GM12864 (cell line): ENCODE measurements around the gene PPP1R7.

Experiments used
- DNase-seq: peaks from one replicate; pipeline ENCODE4 v3.0.0-alpha.2; 2011; ENCODE audit warnings: low read depth
- H3K4me3 ChIP-seq: 2 replicates; pipeline ENCODE4 v1.5.1; 2011; ENCODE audit warnings: mild to moderate bottlenecking, low read depth, low read length, control low read depth
- TF ChIP-seq, protein P1 (sequence below): IDR thresholded peaks from 2 replicates; pipeline ENCODE4 v1.5.1; 2011; ENCODE audit warnings: low read depth, mild to moderate bottlenecking, moderate library complexity, low read length, control low read depth, inconsistent platforms; ENCODE audit errors: missing control alignments

Gene PPP1R7

DNA sequence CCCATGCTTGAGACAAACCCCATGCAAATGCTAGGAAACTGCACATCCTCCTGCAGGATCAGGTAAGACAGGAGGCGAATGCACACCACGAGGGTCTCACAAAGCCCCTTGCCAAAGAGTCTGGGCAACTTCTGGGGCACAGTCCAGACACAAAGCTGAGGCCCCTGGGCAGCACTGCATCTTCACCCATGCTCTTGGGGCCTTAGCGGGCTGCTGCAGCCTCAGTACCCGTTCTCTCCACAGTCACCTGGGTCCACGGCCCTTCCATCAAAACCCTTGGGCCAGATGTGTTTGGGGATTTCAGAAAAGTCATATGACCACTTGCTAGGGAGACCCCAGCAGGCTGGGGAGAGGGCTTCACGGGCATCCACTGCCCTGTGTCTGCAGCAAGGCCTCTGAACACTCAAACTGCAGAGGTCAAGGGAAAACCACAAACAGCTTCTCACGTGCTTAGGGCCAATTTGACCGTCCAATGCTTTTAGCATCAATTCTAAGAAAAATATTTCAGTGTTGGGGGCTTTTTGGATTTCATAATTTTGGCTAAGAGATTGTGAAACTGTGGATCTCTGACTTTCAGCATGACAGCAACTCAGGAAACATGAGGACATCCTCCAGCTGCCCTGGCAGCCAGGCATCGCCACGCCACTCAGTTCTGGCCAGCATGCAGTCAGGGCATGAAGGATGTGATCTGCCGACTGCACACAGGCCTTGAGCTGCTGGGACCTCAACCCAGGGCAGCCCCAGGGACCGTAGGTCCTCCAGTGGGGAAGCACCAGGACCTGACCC, 21.0 kb upstream of the PPP1R7 start:
- H3K4me3 ChIP-seq = no peak overlapping the region
- TF ChIP-seq, protein P1, sequence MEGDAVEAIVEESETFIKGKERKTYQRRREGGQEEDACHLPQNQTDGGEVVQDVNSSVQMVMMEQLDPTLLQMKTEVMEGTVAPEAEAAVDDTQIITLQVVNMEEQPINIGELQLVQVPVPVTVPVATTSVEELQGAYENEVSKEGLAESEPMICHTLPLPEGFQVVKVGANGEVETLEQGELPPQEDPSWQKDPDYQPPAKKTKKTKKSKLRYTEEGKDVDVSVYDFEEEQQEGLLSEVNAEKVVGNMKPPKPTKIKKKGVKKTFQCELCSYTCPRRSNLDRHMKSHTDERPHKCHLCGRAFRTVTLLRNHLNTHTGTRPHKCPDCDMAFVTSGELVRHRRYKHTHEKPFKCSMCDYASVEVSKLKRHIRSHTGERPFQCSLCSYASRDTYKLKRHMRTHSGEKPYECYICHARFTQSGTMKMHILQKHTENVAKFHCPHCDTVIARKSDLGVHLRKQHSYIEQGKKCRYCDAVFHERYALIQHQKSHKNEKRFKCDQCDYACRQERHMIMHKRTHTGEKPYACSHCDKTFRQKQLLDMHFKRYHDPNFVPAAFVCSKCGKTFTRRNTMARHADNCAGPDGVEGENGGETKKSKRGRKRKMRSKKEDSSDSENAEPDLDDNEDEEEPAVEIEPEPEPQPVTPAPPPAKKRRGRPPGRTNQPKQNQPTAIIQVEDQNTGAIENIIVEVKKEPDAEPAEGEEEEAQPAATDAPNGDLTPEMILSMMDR = no peak
- DNase-seq = no peak

- DNase-seq = no peak
- H3K4me3 ChIP-seq = no peak overlapping the region
- TF ChIP-seq, protein P1 = no peak
Observed at GRCh38 chr2:241130316-241130715, 20.0 kb upstream of the PPP1R7 start.

DNA sequence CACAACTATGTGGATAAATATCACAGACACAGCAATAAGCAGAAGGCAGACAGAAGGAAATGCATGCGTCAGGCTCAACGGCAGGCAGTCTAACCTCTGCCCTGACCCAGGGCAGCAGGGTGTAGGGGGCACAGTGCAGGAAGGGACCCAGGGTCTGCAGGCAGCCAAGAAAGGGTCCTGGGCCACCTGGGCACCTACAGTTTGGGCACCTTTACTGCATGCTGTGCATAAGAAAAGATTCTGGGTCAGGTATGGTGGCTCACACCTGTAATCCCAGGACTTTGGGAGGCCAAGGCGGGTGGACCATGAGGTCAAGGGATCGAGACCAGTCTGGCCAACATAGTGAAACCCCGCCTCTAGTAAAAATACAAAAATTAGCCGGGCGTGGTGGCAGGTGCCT, 18.7 kb upstream of the PPP1R7 start:
- no peak for DNase-seq
- no peak overlapping the region for H3K4me3 ChIP-seq
- TF ChIP-seq, protein P1 = no peak

DNA sequence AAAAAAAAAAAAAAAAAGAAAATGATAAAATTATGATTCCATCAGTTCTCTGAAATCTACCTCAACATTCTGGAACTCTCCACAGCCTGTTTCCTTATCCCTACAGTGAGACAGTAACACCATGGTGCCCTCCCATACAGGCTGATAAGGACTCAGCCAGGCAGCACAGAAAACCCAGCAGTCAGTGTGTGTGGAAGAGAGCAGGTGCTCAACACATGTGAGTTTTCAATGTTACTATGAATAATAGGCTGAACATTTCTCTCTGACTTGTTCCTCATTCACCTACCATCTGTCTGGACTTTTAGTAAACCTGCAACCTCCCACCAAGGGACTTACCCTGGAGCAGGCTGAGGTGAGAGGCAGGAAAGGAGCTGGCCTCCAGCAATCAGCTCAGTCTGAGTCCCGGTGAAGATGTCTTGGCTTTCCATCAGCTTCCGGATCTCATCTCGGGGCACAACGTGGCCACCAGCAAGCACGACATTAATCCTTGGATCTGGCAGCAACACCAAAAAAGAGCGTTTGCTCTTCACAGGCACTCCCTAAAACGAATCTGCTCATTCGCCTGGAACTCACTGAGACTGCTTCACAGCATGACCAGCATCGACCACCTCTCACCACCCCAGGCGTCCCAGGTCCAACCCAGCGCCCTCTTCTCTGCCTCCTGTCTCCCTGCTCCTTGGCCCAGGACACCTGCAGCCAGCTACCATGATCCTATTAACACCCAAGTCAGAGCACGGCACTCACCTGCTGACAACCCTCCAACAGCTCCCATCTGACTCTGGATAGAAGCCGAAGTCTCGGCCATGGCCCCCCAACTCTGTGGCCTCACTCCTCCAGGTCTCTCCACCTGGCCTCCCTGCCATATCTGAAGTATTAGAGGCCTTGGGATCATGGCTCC, 17.5 kb upstream of the PPP1R7 start:
- TF ChIP-seq, protein P1 = no peak
- no peak for DNase-seq
- H3K4me3 ChIP-seq = no peak overlapping the region

DNA sequence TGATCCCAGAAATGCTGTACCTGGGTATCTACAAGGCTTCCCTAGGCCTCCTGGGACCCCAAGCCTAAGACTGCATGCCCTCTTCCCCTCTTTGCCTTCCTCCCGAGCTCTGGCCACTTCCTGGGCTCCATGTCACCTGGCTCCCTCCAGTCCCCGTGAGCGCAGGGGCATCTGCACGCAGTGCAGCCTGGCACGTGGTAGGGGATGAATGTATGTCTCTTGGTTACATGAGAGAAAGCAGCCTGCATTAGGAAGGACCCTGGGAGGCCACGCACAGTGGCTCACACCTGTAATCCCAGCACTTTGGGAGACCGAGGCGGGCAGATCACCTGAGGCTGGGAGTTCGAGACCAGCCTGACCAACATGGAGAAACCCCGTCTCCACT, 16.8 kb upstream of the PPP1R7 start:
- TF ChIP-seq, protein P1 = no peak
- no peak overlapping the region for H3K4me3 ChIP-seq
- no peak for DNase-seq

DNA sequence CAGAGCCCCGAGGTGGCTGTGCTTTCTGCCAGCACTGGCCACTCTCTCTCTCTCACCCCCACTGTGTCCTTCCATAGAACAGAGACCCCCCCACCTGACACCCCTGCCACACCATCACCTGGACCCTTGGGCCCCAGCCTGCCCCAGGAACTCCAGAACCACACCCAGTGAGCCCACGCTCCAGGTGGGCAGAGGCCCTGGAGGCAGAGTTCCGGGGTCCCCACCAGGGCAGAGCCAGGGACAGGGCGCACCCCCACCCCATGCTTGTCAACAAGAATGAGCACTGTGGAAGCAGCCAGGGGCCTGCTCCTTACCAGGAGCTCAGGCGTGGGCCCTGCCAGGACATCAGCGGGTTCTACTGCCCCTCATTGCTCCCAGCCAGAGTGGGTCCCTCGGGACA, 15.6 kb upstream of the PPP1R7 start:
- TF ChIP-seq, protein P1 = no peak
- no peak overlapping the region for H3K4me3 ChIP-seq
- DNase-seq = no peak

DNA sequence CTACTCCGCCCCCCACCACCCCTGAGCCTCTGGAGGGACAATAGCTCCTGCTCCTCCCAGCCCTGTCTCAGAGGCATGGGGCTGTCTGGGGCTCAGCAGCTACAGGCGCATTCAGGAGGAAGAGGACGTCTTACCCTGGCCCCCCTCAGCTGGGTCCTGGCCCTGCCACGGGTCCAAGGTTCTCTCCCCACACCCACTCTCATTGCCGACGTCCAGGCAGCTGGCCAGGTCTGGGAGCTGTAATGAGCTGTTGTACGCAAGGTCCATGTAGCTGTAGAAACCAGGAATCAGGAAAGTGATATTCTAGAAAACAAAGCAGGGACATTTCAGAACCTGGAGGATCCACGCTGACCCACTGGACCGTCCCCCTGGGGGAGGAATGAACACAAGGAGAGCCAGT, 14.5 kb upstream of the PPP1R7 start:
- TF ChIP-seq, protein P1 = no peak
- H3K4me3 ChIP-seq = no peak overlapping the region
- DNase-seq = no peak
